Testis (tissue), 3 donors: ENCODE results near the gene GPC3. TPM values are rescaled to one million over a fixed set of nuclear protein-coding genes. Genes with fewer than 3 reads are reported as not detected.

ENCODE experiments used
- DNase-seq: peaks from one replicate; pipeline ENCODE4 v3.0.0-alpha.2; 2019
- H3K27ac ChIP-seq, 2 donors: fragments of 200-600 bp; sonication (generic); one replicate each; pipeline ENCODE4 v1.5.1; 2019
- H3K27me3 ChIP-seq: fragments of 200-600 bp; sonication (generic); one replicate; pipeline ENCODE4 v1.5.1; 2019
- H3K36me3 ChIP-seq: fragments of 200-600 bp; sonication (generic); one replicate; pipeline ENCODE4 v1.5.1; 2017; ENCODE audit warnings: low read depth; ENCODE audit errors: missing control alignments
- H3K4me1 ChIP-seq: fragments of 200-600 bp; sonication (generic); one replicate; pipeline ENCODE4 v1.5.1; 2019
- H3K4me3 ChIP-seq, 2 donors: fragments of 200-600 bp; sonication (generic); one replicate each; pipeline ENCODE4 v1.5.1; 2017 to 2019
- H3K9me3 ChIP-seq: fragments of 200-600 bp; sonication (generic); one replicate; pipeline ENCODE4 v1.5.1; 2017
- CTCF ChIP-seq, 3 experiments: fragments of 450-650 bp in 2 of 3; fragments of 200-600 bp in 1 of 3; sonication (generic) in 1 of 3; IDR thresholded peaks; one replicate each; pipeline ENCODE4 v1.5.1; 2016 to 2019; ENCODE audit warnings: antibody characterized with exemption in 3 of 3, mild to moderate bottlenecking in 2 of 3, moderate library complexity in 1 of 3
- POLR2A ChIP-seq: fragments of 450-650 bp; IDR thresholded peaks from one replicate; pipeline ENCODE4 v1.6.1; 2017; ENCODE audit warnings: antibody characterized with exemption, mild to moderate bottlenecking, moderate library complexity
- WGBS, 2 donors: methylation state at CpG; one replicate each; pipeline ENCODE4 v1.1.5; 2018; 5-methylcytosine and 5-hydroxymethylcytosine counted together
- intact Hi-C: fragments of 100-400 bp; cut with DNase I; formaldehyde crosslinking; loops from one replicate; pipeline ENCODE4 v1.15.1; 2023; ENCODE audit warnings: low total_unique reads
- polyA plus RNA-seq: library from polyadenylated mRNA; stranded (reverse); fragments of 350-450 nt; fragmentation: Illumina TruSeq; extraction: RNeasy Lipid Tissue Mini Kit (QIAGEN cat#74804); gene quantifications from one replicate; pipeline ENCODE4 v1.2.3, GENCODE V29; 2014; ENCODE audit warnings: low read depth, low replicate concordance; ENCODE audit not compliant: insufficient read depth
- total RNA-seq, 2 donors: library from RNA; depleted of rRNA; stranded (reverse); fragments of >200 nt; gene quantifications; one replicate each; pipeline ENCODE4 v1.2.3, GENCODE V29; 2016

The GPC3 gene
- total and polyA plus RNA-seq, 3 donors from 2014 or later: 4.9 to 12.9 (median 5.4) TPM

GRCh38 chrX:133938530-133938929 lies 46.9 kb downstream of the GPC3 start:
- no peak overlapping the region for H3K27ac ChIP-seq
- H3K4me3 ChIP-seq: no peak overlapping the region
- H3K27me3 ChIP-seq: no peaks in the 10 kb centered on the region
- no peaks in the 10 kb centered on the region for H3K9me3 ChIP-seq
- DNase-seq: no peak
- H3K4me1 ChIP-seq: no peaks in the 10 kb centered on the region
- intact Hi-C loops: no loop called here
- H3K36me3 ChIP-seq: no peaks in the 10 kb centered on the region
- WGBS, 2 donors: 92 to 95% methylated on average over 1 of the region's 1 CpG
- TF ChIP-seq POLR2A: no peak
- no peak for TF ChIP-seq CTCF (IDR thresholded peaks at IDR 0.05)

GRCh38 chrX:133937022-133937421 lies 48.4 kb downstream of the GPC3 start:
- TF ChIP-seq POLR2A (no peak), CTCF (IDR thresholded peaks at IDR 0.05) (no peak)
- H3K4me1 ChIP-seq: no peaks in the 10 kb centered on the region
- H3K9me3 ChIP-seq: no peaks in the 10 kb centered on the region
- H3K27ac ChIP-seq: no peak overlapping the region
- 92 to 94% methylated on average over 3 of the region's 3 CpGs for WGBS, 2 donors
- DNase-seq: no peak
- no peaks in the 10 kb centered on the region for H3K27me3 ChIP-seq
- H3K4me3 ChIP-seq: no peak overlapping the region
- no peaks in the 10 kb centered on the region for H3K36me3 ChIP-seq
- intact Hi-C loops: no loop called here

- H3K9me3 ChIP-seq: no peaks in the 10 kb centered on the region
- intact Hi-C loops: no loop called here
- no peak overlapping the region for H3K4me3 ChIP-seq
- no peaks in the 10 kb centered on the region for H3K4me1 ChIP-seq
- no peaks in the 10 kb centered on the region for H3K36me3 ChIP-seq
- no peak for DNase-seq
- H3K27me3 ChIP-seq: no peaks in the 10 kb centered on the region
- H3K27ac ChIP-seq: no peak overlapping the region
- WGBS, 2 donors: 60 to 73% methylated on average over 4 of the region's 4 CpGs
- TF ChIP-seq CTCF (IDR thresholded peaks at IDR 0.05) (no peak), POLR2A (no peak)
These were observed 50.3 kb downstream of the GPC3 start for GRCh38 chrX:133935076-133935475.

GRCh38 chrX:133933316-133933715 lies 52.1 kb downstream of the GPC3 start:
- no peak for DNase-seq
- no peaks in the 10 kb centered on the region for H3K36me3 ChIP-seq
- no peak overlapping the region for H3K27ac ChIP-seq
- H3K9me3 ChIP-seq: no peaks in the 10 kb centered on the region
- H3K4me3 ChIP-seq: no peak overlapping the region
- intact Hi-C loops: no loop called here
- no peaks in the 10 kb centered on the region for H3K4me1 ChIP-seq
- H3K27me3 ChIP-seq: no peaks in the 10 kb centered on the region
- TF ChIP-seq CTCF (IDR thresholded peaks at IDR 0.05): no peak
- TF ChIP-seq POLR2A: no peak
- 90 to 100% methylated on average over 2 of the region's 2 CpGs for WGBS, 2 donors

- intact Hi-C loops: no loop called here
- Histone ChIP-seq H3K27me3 (no peaks in the 10 kb centered on the region), H3K9me3 (no peaks in the 10 kb centered on the region), H3K4me3 (no peak overlapping the region), H3K4me1 (no peaks in the 10 kb centered on the region), H3K27ac (no peak overlapping the region), H3K36me3 (no peaks in the 10 kb centered on the region)
- 80 to 90% methylated on average over 2 of the region's 2 CpGs for WGBS, 2 donors
- DNase-seq: no peak
- TF ChIP-seq CTCF (IDR thresholded peaks at IDR 0.05) (no peak), POLR2A (no peak)
These were observed 55.4 kb downstream of the GPC3 start for GRCh38 chrX:133929836-133930464.
